NCI-H524 (cell line): ENCODE data around the gene COMMD10.

Experiments
- DNase-seq, 2 experiments: peaks; one replicate each; lab custom pipeline; 2025; lab: John Stamatoyannopoulos, UW

Gene COMMD10

GRCh38 chr5:116216246-116216645 is 131.4 kb downstream of the COMMD10 start:
- no peak for DNase-seq

DNA sequence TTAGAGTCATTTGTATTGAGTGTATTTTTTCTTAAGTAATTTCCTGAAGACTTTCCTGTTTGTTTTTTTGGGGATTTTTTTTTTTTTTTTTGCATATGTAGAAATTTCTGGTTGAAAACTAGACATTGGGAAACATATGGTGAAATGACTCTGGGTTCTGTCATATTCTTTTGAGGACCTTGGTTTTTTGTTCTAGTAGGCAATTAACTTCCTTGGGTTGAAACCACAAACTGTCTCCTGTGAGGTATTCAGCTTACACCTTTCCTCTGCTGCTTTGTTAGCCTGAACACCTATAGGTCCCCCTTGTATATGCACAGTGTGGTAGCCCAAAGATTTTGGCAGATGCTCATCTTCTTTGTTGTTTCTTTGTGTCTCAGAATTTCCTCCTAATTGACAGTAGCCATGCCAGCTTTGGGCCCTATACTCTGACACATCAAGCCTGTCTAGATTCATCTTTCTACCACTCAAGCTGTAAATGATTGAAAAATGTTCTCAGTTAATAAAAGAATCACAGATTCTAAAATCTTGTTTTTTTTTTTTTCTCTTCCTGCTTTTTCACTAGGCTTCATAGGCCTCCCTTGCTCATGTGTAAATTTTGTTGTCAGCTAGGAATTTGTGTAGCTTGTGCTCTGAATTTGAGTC is 140.6 kb downstream of the COMMD10 start:
- DNase-seq = no peak

GRCh38 chr5:116229131-116229689 is 144.4 kb downstream of the COMMD10 start:
- DNase-seq = no peak

DNA sequence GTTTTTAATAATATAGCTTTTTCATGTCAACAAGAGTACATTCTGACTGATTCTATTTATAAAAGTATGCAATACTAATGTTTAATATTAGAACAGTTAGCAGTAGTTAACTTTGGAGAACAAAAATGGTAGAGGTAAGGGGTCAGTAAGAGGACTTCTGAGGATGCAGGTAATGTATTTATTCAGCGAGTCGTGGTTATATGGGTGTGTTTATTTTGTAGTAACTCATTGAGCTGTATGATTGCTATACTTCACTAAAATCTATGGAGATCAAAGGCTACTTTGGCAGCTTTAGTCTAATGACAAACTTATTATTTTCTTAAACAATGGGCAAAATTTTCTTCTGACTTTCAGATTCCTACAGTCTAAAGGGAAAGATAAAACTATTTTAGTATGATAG is 146.5 kb downstream of the COMMD10 start:
- no peak for DNase-seq

DNA sequence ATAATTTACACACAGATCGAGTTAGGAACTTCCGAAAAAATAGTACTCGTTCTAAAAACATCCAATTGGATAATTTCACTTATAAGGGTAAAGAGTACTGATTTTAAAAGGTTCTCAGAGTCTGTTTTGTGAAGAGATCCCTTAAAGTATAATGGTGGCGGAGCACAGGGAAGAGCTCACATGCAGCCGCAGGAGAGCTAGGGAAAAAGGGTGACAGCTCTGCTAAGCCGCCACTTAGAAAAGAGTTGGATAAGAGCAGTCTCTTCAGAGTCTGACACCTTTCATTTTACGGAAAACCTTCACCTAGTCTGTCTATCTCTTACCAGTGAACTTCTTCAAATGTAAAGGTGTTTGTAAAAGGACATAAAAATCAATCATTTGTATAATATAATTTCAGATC is 149.9 kb downstream of the COMMD10 start:
- DNase-seq = no peak

DNA sequence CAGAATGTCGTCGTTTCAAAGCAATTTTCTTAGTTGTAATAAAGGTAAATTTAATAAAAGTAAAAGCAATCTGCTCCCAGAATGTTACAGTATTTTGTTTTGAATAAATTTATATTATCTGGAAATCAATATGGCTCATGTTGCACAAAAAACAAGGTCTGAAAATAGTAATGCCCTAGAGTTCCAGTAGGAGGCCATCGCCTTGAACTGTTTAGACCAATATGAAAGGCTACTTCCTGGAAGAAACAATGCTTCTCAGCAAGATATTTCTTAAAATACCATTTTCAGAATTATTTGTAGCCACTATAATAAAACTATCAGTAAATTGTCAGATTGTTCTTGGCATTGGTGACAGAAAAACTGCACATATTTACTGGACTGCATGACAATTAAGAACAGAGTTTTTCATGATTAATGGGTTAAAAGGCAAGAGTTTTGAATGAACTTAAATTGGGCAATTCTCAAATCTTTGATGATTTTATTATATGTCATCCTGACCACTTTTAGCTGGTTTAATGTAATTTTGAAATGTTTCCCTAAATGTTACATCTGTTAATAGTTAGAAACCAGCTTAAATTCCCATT is 153.2 kb downstream of the COMMD10 start:
- no peak for DNase-seq

GRCh38 chr5:116242343-116242742 is 157.5 kb downstream of the COMMD10 start:
- DNase-seq = no peak

- DNase-seq = no peak
Measured at GRCh38 chr5:116248432-116248831, 163.6 kb downstream of the COMMD10 start.

- DNase-seq = no peak
Measured at GRCh38 chr5:116249648-116250047, 164.8 kb downstream of the COMMD10 start.

DNA sequence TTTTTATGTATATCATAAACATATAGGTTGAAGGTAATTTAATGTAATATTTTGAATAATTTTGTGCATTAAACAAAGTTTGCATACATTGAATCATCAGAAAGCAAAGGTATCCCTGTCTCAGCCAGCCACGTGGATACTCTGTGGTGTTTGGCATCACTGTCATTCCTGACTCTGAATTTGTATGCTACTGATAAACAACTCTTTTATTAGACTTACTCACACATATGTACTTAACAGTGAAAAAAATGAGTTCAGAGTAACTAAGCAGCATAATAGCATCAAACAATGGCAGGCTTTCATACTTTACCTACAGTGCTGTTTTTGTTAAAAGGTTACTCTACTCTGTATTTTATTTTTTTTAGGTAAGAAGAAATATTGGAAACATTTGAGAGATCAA is 171.9 kb downstream of the COMMD10 start:
- no peak for DNase-seq

DNA sequence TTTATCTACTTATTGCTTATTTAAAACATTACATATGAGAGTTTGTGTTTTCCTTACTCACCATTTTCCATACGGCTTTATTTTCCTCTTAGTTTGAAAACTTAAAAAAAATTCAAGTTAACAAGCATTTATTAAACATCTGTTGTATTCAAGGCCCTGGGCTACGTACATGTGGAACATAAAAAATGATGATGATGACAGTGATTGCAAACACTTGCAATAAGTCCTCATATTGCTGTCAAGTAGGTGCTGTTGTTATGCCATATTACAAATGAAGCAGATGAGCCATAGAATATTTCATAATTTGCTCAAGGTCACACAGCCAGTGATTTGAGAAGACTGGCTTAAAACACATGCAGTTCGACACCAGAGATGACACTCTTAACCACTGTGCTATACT is 180.6 kb downstream of the COMMD10 start:
- no peak for DNase-seq

- DNase-seq = no peak
Measured at GRCh38 chr5:116271446-116272025, 186.7 kb downstream of the COMMD10 start.

GRCh38 chr5:116272281-116272941 is 187.6 kb downstream of the COMMD10 start:
- no peak for DNase-seq

DNA sequence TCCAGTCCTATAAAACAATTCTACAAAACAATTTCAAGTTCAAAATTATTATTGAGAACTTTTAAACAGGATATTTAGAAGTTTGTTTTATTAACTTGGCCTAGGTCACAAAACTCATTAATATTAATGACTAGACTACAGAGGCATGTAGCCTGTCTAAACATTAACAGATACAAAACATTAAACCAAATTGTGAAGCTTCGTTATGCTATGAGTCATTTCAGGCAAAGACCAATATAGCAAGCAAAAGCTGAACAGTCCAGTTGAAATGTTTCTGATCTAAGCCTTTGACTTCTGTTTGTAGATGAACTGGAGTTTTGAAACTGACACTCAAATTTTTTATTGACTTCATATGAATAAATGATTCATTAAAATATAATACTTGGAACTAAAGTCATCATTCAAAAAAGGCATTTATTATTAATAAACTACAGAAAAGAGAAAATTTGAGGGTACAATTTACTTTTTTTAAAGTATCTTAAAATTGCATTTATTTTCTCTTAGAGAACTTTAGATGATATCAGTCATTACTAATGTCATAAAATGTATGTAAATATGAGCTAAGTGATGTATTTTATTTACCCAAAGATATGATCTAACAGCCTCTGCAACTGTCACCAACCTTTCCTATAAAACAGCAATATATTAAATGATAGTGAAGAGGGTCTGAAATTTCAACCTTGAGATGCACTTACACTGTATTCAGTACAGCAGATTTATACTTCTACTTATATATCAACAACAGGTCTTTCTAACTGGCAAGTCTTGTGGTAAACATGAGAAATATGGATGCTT is 188.8 kb downstream of the COMMD10 start:
- no peak for DNase-seq

GRCh38 chr5:116274251-116274650 is 189.4 kb downstream of the COMMD10 start:
- no peak for DNase-seq

DNA sequence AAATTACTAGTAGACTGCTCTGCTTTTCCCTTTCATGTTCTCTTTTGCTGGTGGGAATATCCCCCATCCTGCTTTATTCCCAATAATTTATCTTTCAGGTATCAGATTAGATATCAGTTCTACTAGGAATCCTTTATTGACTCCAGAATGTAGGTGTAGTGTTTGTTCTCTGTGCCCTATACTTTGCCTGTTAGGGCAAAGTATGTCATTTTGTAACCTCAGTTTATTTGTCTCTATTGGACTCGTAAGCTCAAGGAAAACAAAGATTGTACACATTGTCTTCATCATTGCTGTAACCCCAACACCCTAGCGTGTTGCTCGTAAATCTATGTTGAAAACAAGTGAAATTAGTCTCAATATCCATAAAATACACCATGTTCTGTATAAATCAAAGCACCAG is 190.5 kb downstream of the COMMD10 start:
- no peak for DNase-seq

DNA sequence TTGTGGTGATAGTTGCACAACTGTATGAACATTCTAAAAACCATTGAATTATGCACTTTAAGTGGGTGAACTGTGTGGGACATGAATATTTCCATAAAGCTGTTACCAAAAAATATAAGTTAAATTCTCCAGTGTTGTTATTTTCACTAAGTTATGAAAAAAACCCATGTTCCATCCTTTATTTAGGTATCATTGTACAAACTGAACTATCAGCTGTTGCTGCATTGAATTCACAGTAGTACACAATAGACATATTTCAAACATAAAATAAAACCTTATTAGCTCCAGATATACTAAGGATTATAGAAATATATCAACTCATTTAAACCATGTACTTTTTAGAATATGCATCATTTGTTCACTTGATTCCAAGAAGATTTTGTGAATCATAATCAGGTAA is 192.1 kb downstream of the COMMD10 start:
- DNase-seq = no peak

DNA sequence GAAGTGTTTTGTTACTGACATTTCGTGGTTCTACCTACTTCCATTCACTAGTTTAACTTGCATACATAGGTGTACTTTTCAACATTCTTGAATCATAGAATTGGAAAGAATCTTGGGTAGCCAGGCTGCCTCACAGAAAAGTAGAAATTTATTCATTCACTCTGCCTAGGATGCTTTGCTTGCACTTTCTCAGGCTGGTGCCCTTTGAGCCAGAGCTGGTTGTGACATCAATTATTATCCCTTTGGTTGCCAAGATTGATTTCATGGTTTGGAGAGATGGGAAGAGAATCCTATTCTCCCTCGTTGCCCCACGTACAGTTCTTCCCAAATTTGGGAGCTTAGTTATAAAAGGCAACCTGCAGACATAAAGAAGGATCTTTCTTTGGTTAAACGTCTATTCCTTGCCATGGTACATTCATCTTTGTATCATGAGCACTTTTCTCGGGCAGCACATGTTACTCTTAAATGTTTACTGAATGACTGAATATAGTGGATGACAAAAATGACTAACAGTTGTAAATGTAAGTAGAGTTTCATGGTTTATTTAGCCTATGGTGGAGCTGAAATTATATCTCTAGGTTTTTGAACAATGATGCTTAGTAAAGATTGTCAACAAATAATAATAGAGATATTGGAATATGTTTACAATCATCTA is 195.5 kb downstream of the COMMD10 start:
- no peak for DNase-seq

DNA sequence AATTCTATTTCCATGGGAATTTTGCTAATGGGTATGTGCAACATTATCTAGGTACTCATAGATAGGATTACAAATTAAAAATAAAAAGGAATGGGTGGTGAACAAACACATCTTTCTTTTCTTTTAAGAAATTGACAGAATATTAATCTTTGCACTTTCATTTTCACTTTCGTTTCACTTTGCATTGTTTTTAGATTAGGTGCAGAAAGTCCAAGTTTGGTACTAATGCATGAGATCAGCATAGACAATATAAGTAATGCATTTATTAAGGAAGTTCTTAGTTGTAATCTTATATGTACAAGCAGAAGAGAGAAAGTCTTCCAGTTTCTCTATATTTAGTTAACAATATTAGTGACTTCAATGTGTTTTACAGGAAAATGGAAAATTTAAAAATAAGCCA is 196.5 kb downstream of the COMMD10 start:
- DNase-seq = no peak

- no peak for DNase-seq
Measured at GRCh38 chr5:116288524-116288923, 203.7 kb downstream of the COMMD10 start.

GRCh38 chr5:116289276-116289675 is 204.5 kb downstream of the COMMD10 start:
- no peak for DNase-seq

DNA sequence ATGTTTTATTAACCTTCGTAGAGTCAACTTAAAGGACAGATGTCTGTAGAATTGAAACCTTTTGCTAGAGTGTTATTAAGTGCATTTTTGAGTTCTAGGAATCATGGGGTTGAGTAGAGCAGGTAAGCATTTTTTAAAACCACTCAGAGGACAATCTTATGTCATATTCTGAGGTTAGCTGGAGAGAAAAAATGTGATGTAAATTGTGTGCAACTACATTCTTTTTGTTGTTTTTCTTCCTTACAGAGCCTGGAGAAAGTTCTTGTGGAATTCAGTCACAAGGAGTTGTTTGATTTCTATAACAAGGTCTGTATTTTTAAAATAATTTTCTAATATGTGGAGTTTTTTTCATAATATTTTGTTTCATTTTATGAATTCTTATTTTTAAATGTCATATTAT is 206.4 kb downstream of the COMMD10 start:
- DNase-seq = no peak
